Astrocyte (in vitro differentiated cells and primary cell): ENCODE measurements around the gene TOM1L2. TPM values are rescaled to one million over a fixed set of nuclear protein-coding genes. Genes with fewer than 3 reads are reported as not detected.

ENCODE experiments used
- DNase-seq: peaks from one replicate; pipeline ENCODE4 v3.0.0-alpha.2; 2010; ENCODE audit warnings: low read depth
- FAIRE-seq: peaks from 2 replicates; lab custom pipeline; 2011; peaks lifted over from hg19 to GRCh38; lab: Jason Lieb, UNC
- H2AFZ ChIP-seq: 2 replicates; pipeline ENCODE4 v1.6.0; 2012; ENCODE audit warnings: low read depth, low read length, inconsistent platforms
- H3K27ac ChIP-seq: 2 replicates; pipeline ENCODE4 v1.5.1; 2011; ENCODE audit warnings: low read depth, low read length, inconsistent platforms
- H3K27me3 ChIP-seq: 2 replicates; pipeline ENCODE4 v1.6.0; 2011; ENCODE audit warnings: low read length, inconsistent platforms; ENCODE audit not compliant: insufficient read depth
- H3K36me3 ChIP-seq: 2 replicates; pipeline ENCODE4 v1.5.1; 2011; ENCODE audit warnings: low read length, inconsistent platforms; ENCODE audit not compliant: insufficient read depth
- H3K4me1 ChIP-seq: 2 replicates; pipeline ENCODE4 v1.5.1; 2011; ENCODE audit warnings: low read length, inconsistent platforms; ENCODE audit not compliant: insufficient read depth
- H3K4me2 ChIP-seq: 2 replicates; pipeline ENCODE4 v1.6.0; 2012; ENCODE audit warnings: low read length, inconsistent platforms
- H3K4me3 ChIP-seq: 2 replicates; pipeline ENCODE4 v1.5.1; 2011; ENCODE audit warnings: low read depth, mild to moderate bottlenecking, low read length, inconsistent platforms; ENCODE audit not compliant: insufficient read depth
- H3K79me2 ChIP-seq: 2 replicates; pipeline ENCODE4 v1.6.0; 2012; ENCODE audit warnings: mild to moderate bottlenecking, low read length, inconsistent platforms; ENCODE audit not compliant: insufficient read depth
- H3K9ac ChIP-seq: 2 replicates; pipeline ENCODE4 v1.6.0; 2012; ENCODE audit warnings: mild to moderate bottlenecking, low read length, inconsistent platforms
- H3K9me3 ChIP-seq: 2 replicates; pipeline ENCODE4 v1.5.1; 2012; ENCODE audit warnings: low read depth, mild to moderate bottlenecking, low read length, inconsistent platforms; ENCODE audit not compliant: insufficient read depth
- H4K20me1 ChIP-seq: 2 replicates; pipeline ENCODE4 v1.6.0; 2012; ENCODE audit warnings: low read length, inconsistent platforms; ENCODE audit not compliant: insufficient read depth
- H3K27ac Mint-ChIP-seq: one replicate; pipeline ENCODE4 v1.8.0; 2021; ENCODE audit warnings: mild to moderate bottlenecking, mixed read lengths; ENCODE audit not compliant: unreplicated experiment
- H3K27me3 Mint-ChIP-seq: one replicate; pipeline ENCODE4 v1.8.0; 2021; ENCODE audit warnings: low read depth, mixed read lengths; ENCODE audit not compliant: unreplicated experiment
- H3K36me3 Mint-ChIP-seq: one replicate; pipeline ENCODE4 v1.8.0; 2021; ENCODE audit warnings: low read depth, mixed read lengths; ENCODE audit not compliant: unreplicated experiment
- H3K4me1 Mint-ChIP-seq: one replicate; pipeline ENCODE4 v1.8.0; 2021; ENCODE audit warnings: low read depth, mixed read lengths; ENCODE audit not compliant: unreplicated experiment
- H3K4me3 Mint-ChIP-seq: one replicate; pipeline ENCODE4 v1.8.0; 2021; ENCODE audit warnings: mild to moderate bottlenecking, moderate library complexity, mixed read lengths; ENCODE audit not compliant: unreplicated experiment
- H3K9me3 Mint-ChIP-seq: one replicate; pipeline ENCODE4 v1.8.0; 2021; ENCODE audit warnings: mild to moderate bottlenecking, mixed read lengths; ENCODE audit not compliant: unreplicated experiment
- EZH2 ChIP-seq: IDR thresholded peaks from 2 replicates; pipeline ENCODE4 v1.6.1; 2012; ENCODE audit warnings: mild to moderate bottlenecking, low read length, inconsistent platforms; ENCODE audit not compliant: insufficient read depth
- total RNA-seq: library from RNA; stranded (reverse); gene quantifications from 2 replicates; pipeline ENCODE4 v1.2.1, GENCODE V29; 2021
- TF ChIP-seq, protein P1 (sequence below): IDR thresholded peaks from 2 replicates; pipeline ENCODE4 v1.5.1; 2011; ENCODE audit warnings: low read depth, mild to moderate bottlenecking, inconsistent platforms, low read length, moderate library complexity; ENCODE audit not compliant: insufficient read depth

The TOM1L2 gene
- total RNA-seq, 1 donor from 2014 or later: 54.4 TPM

DNA sequence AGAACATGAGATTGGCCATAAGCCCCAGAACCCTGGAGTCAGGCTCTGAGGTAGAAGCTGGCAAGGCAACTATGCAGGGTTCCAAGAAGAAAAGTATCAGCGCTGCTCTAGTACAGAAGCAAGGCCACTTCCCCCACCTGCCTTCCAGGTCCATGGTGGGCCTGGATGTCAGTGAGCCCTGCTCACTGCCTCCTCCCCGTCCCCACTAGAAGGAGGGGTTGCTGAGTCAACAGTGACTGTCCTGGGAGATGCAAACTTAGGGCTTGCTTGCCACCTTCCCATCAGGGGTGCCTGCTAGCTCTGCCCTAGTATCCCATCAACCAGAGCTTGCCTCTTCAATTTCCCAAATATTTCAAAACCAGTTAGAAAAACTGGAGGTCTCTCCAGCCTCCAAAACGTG is 105.8 kb downstream of the TOM1L2 start:
- no peaks in the 10 kb centered on the region for H3K9me3 ChIP-seq
- no peak overlapping the region for H3K4me3 ChIP-seq
- no peak overlapping the region for H3K27ac Mint-ChIP-seq
- no peaks in the 10 kb centered on the region for H3K79me2 ChIP-seq
- H3K4me3 Mint-ChIP-seq: no peak overlapping the region
- no peak overlapping the region for H3K27ac ChIP-seq
- H3K27me3 Mint-ChIP-seq: no peaks in the 10 kb centered on the region
- H2AFZ ChIP-seq: no peak overlapping the region
- DNase-seq: no peak
- peaks cover 5% of the 10 kb centered on the region for H3K36me3 ChIP-seq
- H3K36me3 Mint-ChIP-seq: peaks cover 13% of the 10 kb centered on the region
- no peaks in the 10 kb centered on the region for H3K9me3 Mint-ChIP-seq
- no peaks in the 10 kb centered on the region for H3K4me1 ChIP-seq
- peaks cover 8% of the 10 kb centered on the region for H3K4me1 Mint-ChIP-seq
- H4K20me1 ChIP-seq: no peaks in the 10 kb centered on the region
- H3K27me3 ChIP-seq: no peaks in the 10 kb centered on the region
- H3K4me2 ChIP-seq: no peak overlapping the region
- no peak for TF ChIP-seq EZH2
- TF ChIP-seq, protein P1, sequence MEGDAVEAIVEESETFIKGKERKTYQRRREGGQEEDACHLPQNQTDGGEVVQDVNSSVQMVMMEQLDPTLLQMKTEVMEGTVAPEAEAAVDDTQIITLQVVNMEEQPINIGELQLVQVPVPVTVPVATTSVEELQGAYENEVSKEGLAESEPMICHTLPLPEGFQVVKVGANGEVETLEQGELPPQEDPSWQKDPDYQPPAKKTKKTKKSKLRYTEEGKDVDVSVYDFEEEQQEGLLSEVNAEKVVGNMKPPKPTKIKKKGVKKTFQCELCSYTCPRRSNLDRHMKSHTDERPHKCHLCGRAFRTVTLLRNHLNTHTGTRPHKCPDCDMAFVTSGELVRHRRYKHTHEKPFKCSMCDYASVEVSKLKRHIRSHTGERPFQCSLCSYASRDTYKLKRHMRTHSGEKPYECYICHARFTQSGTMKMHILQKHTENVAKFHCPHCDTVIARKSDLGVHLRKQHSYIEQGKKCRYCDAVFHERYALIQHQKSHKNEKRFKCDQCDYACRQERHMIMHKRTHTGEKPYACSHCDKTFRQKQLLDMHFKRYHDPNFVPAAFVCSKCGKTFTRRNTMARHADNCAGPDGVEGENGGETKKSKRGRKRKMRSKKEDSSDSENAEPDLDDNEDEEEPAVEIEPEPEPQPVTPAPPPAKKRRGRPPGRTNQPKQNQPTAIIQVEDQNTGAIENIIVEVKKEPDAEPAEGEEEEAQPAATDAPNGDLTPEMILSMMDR: no peak
- H3K9ac ChIP-seq: no peak overlapping the region
- FAIRE-seq: no peak

DNA sequence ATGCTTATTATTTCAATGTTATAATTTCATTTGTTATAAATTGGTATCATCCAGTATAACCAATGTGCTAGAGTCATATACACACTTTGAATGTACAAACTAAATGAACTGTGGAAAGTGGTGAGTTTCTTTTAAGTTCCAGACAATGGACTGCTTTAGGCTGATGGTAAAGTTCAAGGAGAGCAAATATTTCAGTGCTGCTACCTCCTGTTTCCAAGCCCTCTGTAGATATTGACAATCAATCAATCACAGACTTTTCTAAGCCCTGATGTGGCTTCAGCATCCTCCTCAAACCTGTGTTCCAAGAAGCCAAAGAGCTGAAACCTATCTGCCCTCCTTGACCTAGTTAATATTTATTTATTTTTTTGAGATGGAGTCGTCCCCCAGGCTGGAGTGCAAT is 107.2 kb downstream of the TOM1L2 start:
- no peaks in the 10 kb centered on the region for H3K9me3 Mint-ChIP-seq
- H3K4me1 Mint-ChIP-seq: peaks cover 8% of the 10 kb centered on the region
- no peak for FAIRE-seq
- DNase-seq: no peak
- Histone ChIP-seq H2AFZ (no peak overlapping the region), H4K20me1 (peaks cover under 1% of the 10 kb centered on the region), H3K4me3 (no peak overlapping the region), H3K79me2 (no peaks in the 10 kb centered on the region), H3K4me2 (no peak overlapping the region), H3K9ac (no peak overlapping the region), H3K27ac (no peak overlapping the region), H3K36me3 (peaks cover 5% of the 10 kb centered on the region), H3K4me1 (no peaks in the 10 kb centered on the region), H3K9me3 (no peaks in the 10 kb centered on the region), H3K27me3 (no peaks in the 10 kb centered on the region)
- TF ChIP-seq, protein P1: no peak
- TF ChIP-seq EZH2: no peak
- no peaks in the 10 kb centered on the region for H3K27me3 Mint-ChIP-seq
- H3K4me3 Mint-ChIP-seq: no peak overlapping the region
- H3K36me3 Mint-ChIP-seq: peaks cover 18% of the 10 kb centered on the region
- no peak overlapping the region for H3K27ac Mint-ChIP-seq

DNA sequence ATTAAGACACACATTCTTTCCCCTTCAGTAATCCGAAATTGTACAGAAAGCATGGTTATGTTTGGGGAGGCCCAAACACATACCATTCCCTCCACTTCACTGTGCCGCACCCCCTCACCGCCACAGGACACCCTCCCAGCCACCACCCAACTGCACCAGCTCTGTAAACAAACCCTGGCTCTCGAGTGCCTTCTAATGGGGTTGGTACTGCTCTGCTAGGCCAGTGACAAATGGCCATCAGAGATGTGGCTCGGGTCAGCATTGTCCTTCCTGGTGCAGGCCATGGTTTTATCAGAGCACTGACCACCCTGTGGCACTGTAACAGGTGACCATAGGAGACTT is 111.5 kb downstream of the TOM1L2 start:
- H3K9me3 Mint-ChIP-seq: no peaks in the 10 kb centered on the region
- H3K36me3 ChIP-seq: peaks cover 2% of the 10 kb centered on the region
- no peak overlapping the region for H3K4me3 ChIP-seq
- no peak overlapping the region for H3K27ac ChIP-seq
- FAIRE-seq (no peak), DNase-seq (no peak)
- H3K27me3 Mint-ChIP-seq: no peaks in the 10 kb centered on the region
- H3K27me3 ChIP-seq: no peaks in the 10 kb centered on the region
- H3K4me3 Mint-ChIP-seq: no peak overlapping the region
- TF ChIP-seq EZH2: no peak
- TF ChIP-seq, protein P1: no peak
- H3K4me1 ChIP-seq: no peaks in the 10 kb centered on the region
- peaks cover 5% of the 10 kb centered on the region for H4K20me1 ChIP-seq
- no peak overlapping the region for H3K4me2 ChIP-seq
- no peaks in the 10 kb centered on the region for H3K79me2 ChIP-seq
- H2AFZ ChIP-seq: no peak overlapping the region
- no peaks in the 10 kb centered on the region for H3K4me1 Mint-ChIP-seq
- no peaks in the 10 kb centered on the region for H3K9me3 ChIP-seq
- H3K36me3 Mint-ChIP-seq: peaks cover 23% of the 10 kb centered on the region
- no peak overlapping the region for H3K9ac ChIP-seq
- H3K27ac Mint-ChIP-seq: no peak overlapping the region
